Esophagus muscularis mucosa (tissue), 4 donors: ENCODE data around the gene LCOR.

ENCODE experiments used
- EP300 ChIP-seq: sonication (generic); formaldehyde crosslinking; IDR thresholded peaks from one replicate; pipeline ENCODE4 v1.6.1; 2017; ENCODE audit warnings: antibody characterized with exemption
- POLR2A ChIP-seq: fragments of 450-650 bp; IDR thresholded peaks from one replicate; pipeline ENCODE4 v1.6.1; 2017; ENCODE audit warnings: antibody characterized with exemption, moderate library complexity, mild to moderate bottlenecking, low read depth
- TF ChIP-seq, protein P1 (sequence below), 3 experiments: fragments of 200-600 bp in 2 of 3; fragments of 450-650 bp in 1 of 3; sonication (generic) in 2 of 3; IDR thresholded peaks; one replicate each; pipeline ENCODE4 v1.5.1; 2017 to 2019; ENCODE audit warnings: antibody characterized with exemption in 3 of 3, mild to moderate bottlenecking in 2 of 3, moderate library complexity in 1 of 3

DNA sequence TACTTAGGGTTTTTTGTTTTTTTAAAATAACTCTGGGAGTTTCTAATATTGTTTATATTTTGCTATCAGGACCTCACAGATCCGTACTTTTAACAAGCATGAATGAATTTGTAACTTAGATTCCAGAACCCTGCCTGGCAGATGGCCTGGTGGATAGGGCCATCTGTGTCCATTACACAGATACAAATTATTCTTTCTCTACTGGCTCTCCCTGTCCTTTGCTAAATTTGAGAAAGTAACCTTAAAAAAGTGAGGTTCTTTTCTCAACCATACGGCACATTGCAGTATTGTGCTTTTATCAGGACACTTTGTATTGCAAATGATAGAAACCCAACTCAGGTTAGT, 26.6 kb downstream of the LCOR start:
- TF ChIP-seq EP300 (no peak), POLR2A (no peak)
- TF ChIP-seq, protein P1, sequence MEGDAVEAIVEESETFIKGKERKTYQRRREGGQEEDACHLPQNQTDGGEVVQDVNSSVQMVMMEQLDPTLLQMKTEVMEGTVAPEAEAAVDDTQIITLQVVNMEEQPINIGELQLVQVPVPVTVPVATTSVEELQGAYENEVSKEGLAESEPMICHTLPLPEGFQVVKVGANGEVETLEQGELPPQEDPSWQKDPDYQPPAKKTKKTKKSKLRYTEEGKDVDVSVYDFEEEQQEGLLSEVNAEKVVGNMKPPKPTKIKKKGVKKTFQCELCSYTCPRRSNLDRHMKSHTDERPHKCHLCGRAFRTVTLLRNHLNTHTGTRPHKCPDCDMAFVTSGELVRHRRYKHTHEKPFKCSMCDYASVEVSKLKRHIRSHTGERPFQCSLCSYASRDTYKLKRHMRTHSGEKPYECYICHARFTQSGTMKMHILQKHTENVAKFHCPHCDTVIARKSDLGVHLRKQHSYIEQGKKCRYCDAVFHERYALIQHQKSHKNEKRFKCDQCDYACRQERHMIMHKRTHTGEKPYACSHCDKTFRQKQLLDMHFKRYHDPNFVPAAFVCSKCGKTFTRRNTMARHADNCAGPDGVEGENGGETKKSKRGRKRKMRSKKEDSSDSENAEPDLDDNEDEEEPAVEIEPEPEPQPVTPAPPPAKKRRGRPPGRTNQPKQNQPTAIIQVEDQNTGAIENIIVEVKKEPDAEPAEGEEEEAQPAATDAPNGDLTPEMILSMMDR (IDR thresholded peaks at IDR 0.05), result no peak
